ENCODE data around the gene DOK7. TPM values are rescaled to one million over a fixed set of nuclear protein-coding genes. Genes with fewer than 3 reads are reported as not detected.

Gene DOK7
- total RNA-seq, 3 donors from 2014 or later: 1.3 to 3.5 TPM; not detected in 1

- intact Hi-C loops (cut with DNase I; ENCODE audit: low total_unique reads): no loop called here
- Histone ChIP-seq H3K4me1 (no peaks in the 10 kb centered on the region), H3K4me3 (no peak overlapping the region), H3K9me3 (no peaks in the 10 kb centered on the region), H3K27ac (no peak overlapping the region), H3K27me3 (no peaks in the 10 kb centered on the region), H3K36me3 (no peaks in the 10 kb centered on the region)
- TF ChIP-seq POLR2A (IDR thresholded peaks at IDR 0.05) (no peak), CTCF (IDR thresholded peaks at IDR 0.05) (no peak), POLR2AphosphoS5 (IDR thresholded peaks at IDR 0.05) (no peak)
- DNase-seq (ENCODE audit: low spot score in 2 of 2): no peak
These were observed 35.2 kb upstream of the DOK7 start for GRCh38 chr4:3427706-3428446.

- Histone ChIP-seq H3K4me1 (no peaks in the 10 kb centered on the region), H3K36me3 (no peaks in the 10 kb centered on the region)
These were observed 33.5 kb upstream of the DOK7 start for GRCh38 chr4:3429651-3430050.

GRCh38 chr4:3430524-3430923 is 32.6 kb upstream of the DOK7 start:
- intact Hi-C loops (cut with DNase I; ENCODE audit: low total_unique reads): no loop called here
- H3K9me3 ChIP-seq: no peaks in the 10 kb centered on the region
- no peaks in the 10 kb centered on the region for H3K27me3 ChIP-seq
- H3K27ac ChIP-seq: no peak overlapping the region
- no peak for DNase-seq (ENCODE audit: low spot score in 2 of 2)
- no peaks in the 10 kb centered on the region for H3K36me3 ChIP-seq
- TF ChIP-seq POLR2A (IDR thresholded peaks at IDR 0.05) (no peak), CTCF (IDR thresholded peaks at IDR 0.05) (no peak), POLR2AphosphoS5 (IDR thresholded peaks at IDR 0.05) (no peak)
- H3K4me1 ChIP-seq: no peaks in the 10 kb centered on the region
- no peak overlapping the region for H3K4me3 ChIP-seq

More at GRCh38 chr4:3429651-3430050, 33.5 kb upstream of the DOK7 start:
- no peak for TF ChIP-seq CTCF (IDR thresholded peaks at IDR 0.05)
- TF ChIP-seq POLR2A (IDR thresholded peaks at IDR 0.05): no peak
- no peak for TF ChIP-seq POLR2AphosphoS5 (IDR thresholded peaks at IDR 0.05)
- intact Hi-C loops (cut with DNase I; ENCODE audit: low total_unique reads): no loop called here
- Histone ChIP-seq H3K4me3 (no peak overlapping the region), H3K9me3 (no peaks in the 10 kb centered on the region), H3K27me3 (no peaks in the 10 kb centered on the region), H3K27ac (no peak overlapping the region)
- DNase-seq (ENCODE audit: low spot score in 2 of 2): no peak

GRCh38 chr4:3431446-3431993 is 31.6 kb upstream of the DOK7 start:
- no peak for TF ChIP-seq POLR2A (IDR thresholded peaks at IDR 0.05)
- TF ChIP-seq CTCF (IDR thresholded peaks at IDR 0.05): no peak
- H3K27me3 ChIP-seq: no peaks in the 10 kb centered on the region
- no peaks in the 10 kb centered on the region for H3K9me3 ChIP-seq
- intact Hi-C loops (cut with DNase I; ENCODE audit: low total_unique reads): no loop called here
- H3K36me3 ChIP-seq: no peaks in the 10 kb centered on the region
- no peak overlapping the region for H3K27ac ChIP-seq
- H3K4me3 ChIP-seq: no peak overlapping the region
- no peak for DNase-seq (ENCODE audit: low spot score in 2 of 2)
- no peaks in the 10 kb centered on the region for H3K4me1 ChIP-seq

GRCh38 chr4:3432381-3432790 is 30.7 kb upstream of the DOK7 start:
- intact Hi-C loops (cut with DNase I; ENCODE audit: low total_unique reads): no loop called here
- no peak overlapping the region for H3K27ac ChIP-seq

More at GRCh38 chr4:3432381-3432790, 30.7 kb upstream of the DOK7 start:
- H3K9me3 ChIP-seq: no peaks in the 10 kb centered on the region
- H3K4me1 ChIP-seq: no peaks in the 10 kb centered on the region
- DNase-seq (ENCODE audit: low spot score in 2 of 2): no peak
- TF ChIP-seq POLR2A (IDR thresholded peaks at IDR 0.05): no peak
- H3K4me3 ChIP-seq: no peak overlapping the region
- no peaks in the 10 kb centered on the region for H3K27me3 ChIP-seq
- H3K36me3 ChIP-seq: no peaks in the 10 kb centered on the region

Measured in breast epithelium (tissue), 4 donors.